ENCODE measurements around the gene MRPL14.

Gene MRPL14

GRCh38 chr6:44071670-44072451 lies 55.4 kb downstream of the MRPL14 start:
- H3K4me1 ChIP-seq (ENCODE audit: control insufficient read depth, insufficient read depth, low read depth, low read length): peaks cover 47% of the 10 kb centered on the region
- H3K36me3 ChIP-seq (ENCODE audit: control insufficient read depth in 1 of 2, insufficient read depth in 2 of 2, low read depth in 1 of 2, low read length in 2 of 2): no peaks in the 10 kb centered on the region
- H2BK5ac ChIP-seq (ENCODE audit: low read depth, low read length, poor library complexity, severe bottlenecking): no peak overlapping the region
- peak overlapping the region; percentile 50 to 63 for H3K18ac ChIP-seq (ENCODE audit: low read depth in 1 of 2, low read length in 2 of 2)
- H3K9me3 ChIP-seq (ENCODE audit: control insufficient read depth, low read length): no peaks in the 10 kb centered on the region
- H3K4me2 ChIP-seq (ENCODE audit: low read length, poor library complexity, severe bottlenecking): no peak overlapping the region
- H2BK15ac ChIP-seq (ENCODE audit: low read depth, poor library complexity, severe bottlenecking): peak overlapping the region; percentile 31
- H3K23ac ChIP-seq (ENCODE audit: low read length in 2 of 2): no peak overlapping the region
- WGBS: 47% methylated on average over 6 of the region's 8 CpGs
- no peaks in the 10 kb centered on the region for H3K27me3 ChIP-seq (ENCODE audit: control insufficient read depth in 1 of 2, insufficient read depth in 1 of 2, low read length in 2 of 2)
- peak; percentile 90 for DNase-seq
- peak overlapping the region in 1 of 2 experiments; percentile 87 for H2BK12ac ChIP-seq (ENCODE audit: low read length in 2 of 2)
- H3K14ac ChIP-seq (ENCODE audit: low read length in 2 of 2): no peak overlapping the region
- peak overlapping the region; percentile 69 for H3K27ac ChIP-seq (ENCODE audit: low read length, poor library complexity, severe bottlenecking)
- no peak overlapping the region for H2AFZ ChIP-seq (ENCODE audit: low read depth, low read length)
- H3K79me1 ChIP-seq (replicated peaks; ENCODE audit: low read length, poor library complexity, severe bottlenecking): no peaks in the 10 kb centered on the region
- peak overlapping the region in 1 of 2 experiments; percentile 74 for H3K4ac ChIP-seq (ENCODE audit: low read depth in 1 of 2, low read length in 2 of 2)
- no peak overlapping the region for H3K4me3 ChIP-seq (ENCODE audit: insufficient read depth in 1 of 2, low read depth in 1 of 2, low read length in 2 of 2)
- no peak overlapping the region for H4K8ac ChIP-seq (ENCODE audit: low read length)
- H2AK5ac ChIP-seq (ENCODE audit: low read length, severe bottlenecking): peak overlapping the region; percentile 93
- no peak overlapping the region for H2BK120ac ChIP-seq (ENCODE audit: low read depth, low read length)
- peak overlapping the region; percentile 53 for H4K91ac ChIP-seq (ENCODE audit: low read length)
- H3K9ac ChIP-seq (ENCODE audit: low read length): peak overlapping the region; percentile 83

DNA sequence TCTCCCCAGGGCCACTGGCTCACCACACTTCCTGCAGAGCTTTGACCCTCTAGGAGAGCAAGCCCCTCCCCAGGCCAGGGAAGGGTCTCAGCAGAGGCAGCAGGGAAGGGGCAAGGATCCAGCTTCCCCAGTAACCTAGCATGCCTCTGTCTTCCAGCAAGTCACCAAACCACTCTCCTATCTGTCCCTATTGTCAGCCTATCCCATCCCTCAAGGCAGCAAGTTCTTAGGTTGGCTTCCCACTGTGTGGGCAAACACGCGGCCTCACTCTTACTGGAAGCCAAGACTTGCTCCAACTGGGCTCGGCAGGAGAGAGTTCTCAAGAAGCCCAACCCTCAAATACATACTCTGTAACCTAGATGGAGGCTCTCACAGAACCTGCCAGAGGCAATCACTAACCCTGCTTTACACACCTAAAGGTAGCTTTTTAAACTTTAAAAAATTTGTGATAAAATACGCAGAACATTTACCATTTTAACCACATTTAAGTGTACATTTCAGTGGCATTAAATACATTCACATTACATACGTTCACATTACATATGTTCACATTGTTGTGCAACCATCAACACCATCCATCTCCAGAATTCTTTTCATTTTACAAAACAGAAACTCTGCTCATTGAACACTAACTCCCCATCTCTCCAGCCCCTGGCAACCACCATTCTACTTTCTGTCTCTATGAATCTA lies 58.5 kb downstream of the MRPL14 start:
- Histone ChIP-seq H4K91ac (ENCODE audit: low read length) (peak overlapping the region; percentile 44), H3K23ac (ENCODE audit: low read length in 2 of 2) (no peak overlapping the region), H3K79me1 (replicated peaks; ENCODE audit: low read length, poor library complexity, severe bottlenecking) (no peaks in the 10 kb centered on the region), H3K9me3 (ENCODE audit: control insufficient read depth, low read length) (no peaks in the 10 kb centered on the region), H2BK15ac (ENCODE audit: low read depth, poor library complexity, severe bottlenecking) (no peak overlapping the region), H2BK12ac (ENCODE audit: low read length in 2 of 2) (peak overlapping the region in 1 of 2 experiments; percentile 82), H2AFZ (ENCODE audit: low read depth, low read length) (no peak overlapping the region), H3K14ac (ENCODE audit: low read length in 2 of 2) (no peak overlapping the region), H2BK120ac (ENCODE audit: low read depth, low read length) (no peak overlapping the region), H3K4ac (ENCODE audit: low read depth in 1 of 2, low read length in 2 of 2) (no peak overlapping the region), H3K27ac (ENCODE audit: low read length, poor library complexity, severe bottlenecking) (no peak overlapping the region), H3K4me2 (ENCODE audit: low read length, poor library complexity, severe bottlenecking) (no peak overlapping the region), H3K18ac (ENCODE audit: low read depth in 1 of 2, low read length in 2 of 2) (peak overlapping the region; percentile 46 to 63), H2AK5ac (ENCODE audit: low read length, severe bottlenecking) (peak overlapping the region; percentile 7), H3K4me3 (ENCODE audit: insufficient read depth in 1 of 2, low read depth in 1 of 2, low read length in 2 of 2) (no peak overlapping the region), H4K8ac (ENCODE audit: low read length) (peak overlapping the region; percentile 74), H3K36me3 (ENCODE audit: control insufficient read depth in 1 of 2, insufficient read depth in 2 of 2, low read depth in 1 of 2, low read length in 2 of 2) (no peaks in the 10 kb centered on the region), H3K4me1 (ENCODE audit: control insufficient read depth, insufficient read depth, low read depth, low read length) (peaks cover 40% of the 10 kb centered on the region), H2BK5ac (ENCODE audit: low read depth, low read length, poor library complexity, severe bottlenecking) (no peak overlapping the region), H3K9ac (ENCODE audit: low read length) (no peak overlapping the region), H3K27me3 (ENCODE audit: control insufficient read depth in 1 of 2, insufficient read depth in 1 of 2, low read length in 2 of 2) (no peaks in the 10 kb centered on the region)
- 70% methylated on average over 5 of the region's 5 CpGs for WGBS
- DNase-seq: no peak

DNA sequence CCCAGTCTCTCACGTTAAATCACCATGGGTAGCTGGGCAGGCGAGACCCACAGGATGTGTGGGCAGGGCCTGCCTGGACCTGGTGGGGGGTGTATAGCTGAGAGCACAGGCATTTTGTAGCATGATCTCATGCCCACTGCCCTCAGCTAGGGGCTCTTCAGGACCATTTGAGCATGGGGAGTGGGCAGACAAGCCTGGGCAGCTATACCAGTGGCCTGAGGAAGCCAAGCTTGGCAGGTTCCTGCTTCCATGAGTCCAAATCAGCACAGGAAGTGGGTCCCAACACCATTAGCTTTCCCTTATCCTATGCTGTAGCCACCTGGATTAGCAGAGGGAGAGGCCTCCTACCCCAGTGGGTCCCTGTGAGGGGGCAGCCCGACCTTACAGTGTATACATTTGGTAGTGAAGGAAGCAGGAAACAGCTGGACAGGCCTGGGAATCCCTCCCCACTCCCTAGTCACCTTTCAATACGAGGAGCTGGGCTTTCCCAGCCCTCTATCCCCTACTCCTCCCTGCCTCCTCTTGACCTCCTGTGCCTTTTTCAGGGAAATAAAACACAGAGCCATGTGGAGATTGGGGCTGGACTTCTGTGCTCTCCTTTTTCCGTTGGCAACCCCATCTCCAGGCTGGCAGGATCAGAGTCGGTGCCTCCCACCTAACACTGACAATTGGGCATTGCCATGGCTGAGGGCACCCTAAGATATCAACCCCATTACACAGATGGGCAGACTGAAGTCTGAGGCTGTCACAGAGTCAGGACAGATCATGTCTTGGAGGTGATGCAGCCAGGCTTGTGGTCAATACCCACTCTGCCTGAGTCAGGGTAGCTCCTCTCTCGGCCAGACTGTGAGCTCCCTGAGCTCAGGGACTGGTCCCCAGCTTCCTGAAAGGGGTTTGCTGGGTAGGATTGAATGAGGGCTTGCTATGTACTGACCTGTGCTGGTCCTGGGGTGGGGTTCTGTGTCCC lies 59.8 kb downstream of the MRPL14 start:
- Histone ChIP-seq H3K79me1 (replicated peaks; ENCODE audit: low read length, poor library complexity, severe bottlenecking) (no peaks in the 10 kb centered on the region), H2BK120ac (ENCODE audit: low read depth, low read length) (peak overlapping the region; percentile 61), H2AFZ (ENCODE audit: low read depth, low read length) (no peak overlapping the region), H3K9ac (ENCODE audit: low read length) (peak overlapping the region; percentile 9), H4K91ac (ENCODE audit: low read length) (peak overlapping the region; percentile 93), H3K4me3 (ENCODE audit: insufficient read depth in 1 of 2, low read depth in 1 of 2, low read length in 2 of 2) (no peak overlapping the region), H2BK12ac (ENCODE audit: low read length in 2 of 2) (peak overlapping the region; percentile 69 to 85), H3K36me3 (ENCODE audit: control insufficient read depth in 1 of 2, insufficient read depth in 2 of 2, low read depth in 1 of 2, low read length in 2 of 2) (no peaks in the 10 kb centered on the region), H4K8ac (ENCODE audit: low read length) (peak overlapping the region; percentile 67), H3K4me1 (ENCODE audit: control insufficient read depth, insufficient read depth, low read depth, low read length) (peaks cover 37% of the 10 kb centered on the region), H3K27ac (ENCODE audit: low read length, poor library complexity, severe bottlenecking) (no peak overlapping the region), H3K14ac (ENCODE audit: low read length in 2 of 2) (peak overlapping the region in 1 of 2 experiments; percentile 19), H3K9me3 (ENCODE audit: control insufficient read depth, low read length) (no peaks in the 10 kb centered on the region), H2BK15ac (ENCODE audit: low read depth, poor library complexity, severe bottlenecking) (peak overlapping the region; percentile 86), H2BK5ac (ENCODE audit: low read depth, low read length, poor library complexity, severe bottlenecking) (no peak overlapping the region), H3K4me2 (ENCODE audit: low read length, poor library complexity, severe bottlenecking) (no peak overlapping the region), H3K23ac (ENCODE audit: low read length in 2 of 2) (no peak overlapping the region), H3K18ac (ENCODE audit: low read depth in 1 of 2, low read length in 2 of 2) (peak overlapping the region; percentile 69 to 76), H3K27me3 (ENCODE audit: control insufficient read depth in 1 of 2, insufficient read depth in 1 of 2, low read length in 2 of 2) (no peaks in the 10 kb centered on the region), H2AK5ac (ENCODE audit: low read length, severe bottlenecking) (peak overlapping the region; percentile 67), H3K4ac (ENCODE audit: low read depth in 1 of 2, low read length in 2 of 2) (peak overlapping the region; percentile 32 to 84)
- WGBS: 71% methylated on average over 7 of the region's 7 CpGs
- peak; percentile 73 for DNase-seq
